SU-DHL-6 (cell line): Measurements from ENCODE around the gene RUSC2.

Source experiments
- CTCF ChIP-seq: fragments of 200-600 bp; sonication (generic); IDR thresholded peaks from one replicate; pipeline ENCODE4 v1.5.1; 2017; ENCODE audit warnings: antibody characterized with exemption, mild to moderate bottlenecking, low read length, moderate library complexity; ENCODE audit not compliant: insufficient read depth, poor library complexity, severe bottlenecking
- EZH2phosphoT487 ChIP-seq: fragments of 200-600 bp; sonication (generic), shearing (Covaris generic); conservative IDR thresholded peaks from 2 replicates; pipeline ENCODE4 v1.6.1; 2018; ENCODE audit warnings: mild to moderate bottlenecking, antibody characterized with exemption, low read length, moderate library complexity, mixed read lengths

GRCh38 chr9:35501946-35502345 lies 12.0 kb downstream of the RUSC2 start:
- TF ChIP-seq EZH2phosphoT487, result no peak
- TF ChIP-seq CTCF, result no peak
